OCI-LY3 (cell line): Measurements from ENCODE around the gene ZNF496.

Source experiments
- H2AFZ ChIP-seq: fragments of 200-600, 300-600 bp; shearing (Covaris generic); 2 replicates; pipeline ENCODE4 v1.6.0; 2014; ENCODE audit warnings: antibody characterized with exemption, low read depth, low read length
- H3K27ac ChIP-seq: fragments of 200-600, 300-600 bp; sonication (generic); 2 replicates; pipeline ENCODE4 v1.5.1; 2014; ENCODE audit warnings: mild to moderate bottlenecking, low read length, moderate library complexity, mixed read lengths
- H3K27me3 ChIP-seq: fragments of 200-600, 300-600 bp; sonication (generic); 2 replicates; pipeline ENCODE4 v1.6.1; 2014; ENCODE audit warnings: low read depth, low read length, mixed read lengths
- H3K36me3 ChIP-seq: fragments of 200-600, 300-600 bp; sonication (generic); replicated peaks from 2 replicates; pipeline ENCODE3; 2014; ENCODE audit warnings: low read depth, low read length, mixed read lengths
- H3K4me1 ChIP-seq: fragments of 300-600, 200-600 bp; sonication (generic); 2 replicates; pipeline ENCODE4 v1.6.1; 2014; ENCODE audit warnings: low read length, mixed read lengths
- H3K4me2 ChIP-seq: fragments of 200-600, 300-600 bp; sonication (generic); 2 replicates; pipeline ENCODE4 v1.6.1; 2014; ENCODE audit warnings: low read length, mixed read lengths
- H3K4me3 ChIP-seq: fragments of 300-600, 200-600 bp; sonication (generic); 2 replicates; pipeline ENCODE4 v1.5.1; 2014; ENCODE audit warnings: antibody characterized with exemption, mild to moderate bottlenecking, low read length, moderate library complexity
- H3K79me2 ChIP-seq: fragments of 300-600, 200-600 bp; shearing (Covaris generic); 2 replicates; pipeline ENCODE4 v1.6.1; 2014; ENCODE audit warnings: mild to moderate bottlenecking, low read length, mixed read lengths
- H3K9ac ChIP-seq: fragments of 300-600, 200-600 bp; shearing (Covaris generic); 2 replicates; pipeline ENCODE4 v1.6.0; 2014; ENCODE audit warnings: mild to moderate bottlenecking, low read length, moderate library complexity
- H3K9me3 ChIP-seq: fragments of 200-600, 300-600 bp; shearing (Covaris generic); 2 replicates; pipeline ENCODE4 v1.6.1; 2014; ENCODE audit warnings: low read length, mixed read lengths; ENCODE audit not compliant: insufficient read depth
- H4K20me1 ChIP-seq: fragments of 200-600, 300-600 bp; sonication (generic); 2 replicates; pipeline ENCODE4 v1.6.1; 2016; ENCODE audit warnings: low read length, mixed read lengths; ENCODE audit not compliant: insufficient read depth
- EZH2phosphoT487 ChIP-seq: fragments of 200-600 bp; shearing (Covaris generic); IDR thresholded peaks from 2 replicates; pipeline ENCODE4 v1.6.1; 2018; ENCODE audit warnings: antibody characterized with exemption, mixed run types, low read depth
- TF ChIP-seq, protein P1 (sequence below): fragments of 200-600, 300-600 bp; sonication (generic); IDR thresholded peaks from 2 replicates; pipeline ENCODE4 v1.5.1; 2014; ENCODE audit warnings: antibody characterized with exemption, low read length, low read depth

The ZNF496 gene

DNA sequence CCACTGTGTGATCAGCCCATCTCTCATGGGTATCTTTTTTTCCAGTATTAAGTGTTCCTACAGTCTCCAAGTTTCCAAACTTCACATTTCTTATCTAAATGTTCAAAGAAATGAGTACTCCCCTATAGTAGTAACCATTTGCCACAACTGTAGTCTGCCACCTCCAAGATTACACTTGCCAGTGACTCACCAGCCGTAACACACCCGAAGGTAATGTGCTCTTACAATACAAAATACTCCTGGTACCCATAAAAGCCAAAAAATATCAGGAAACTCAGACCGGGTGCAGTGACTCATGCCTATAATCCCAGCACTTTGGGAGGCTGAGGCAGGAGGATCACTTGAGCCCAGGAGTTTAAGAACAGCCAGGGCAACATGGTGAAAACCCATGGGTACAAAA is 20.5 kb upstream of the ZNF496 start:
- no peaks in the 10 kb centered on the region for H3K79me2 ChIP-seq
- no peaks in the 10 kb centered on the region for H4K20me1 ChIP-seq
- H3K4me3 ChIP-seq, result no peak overlapping the region
- no peak for TF ChIP-seq EZH2phosphoT487
- TF ChIP-seq, protein P1, sequence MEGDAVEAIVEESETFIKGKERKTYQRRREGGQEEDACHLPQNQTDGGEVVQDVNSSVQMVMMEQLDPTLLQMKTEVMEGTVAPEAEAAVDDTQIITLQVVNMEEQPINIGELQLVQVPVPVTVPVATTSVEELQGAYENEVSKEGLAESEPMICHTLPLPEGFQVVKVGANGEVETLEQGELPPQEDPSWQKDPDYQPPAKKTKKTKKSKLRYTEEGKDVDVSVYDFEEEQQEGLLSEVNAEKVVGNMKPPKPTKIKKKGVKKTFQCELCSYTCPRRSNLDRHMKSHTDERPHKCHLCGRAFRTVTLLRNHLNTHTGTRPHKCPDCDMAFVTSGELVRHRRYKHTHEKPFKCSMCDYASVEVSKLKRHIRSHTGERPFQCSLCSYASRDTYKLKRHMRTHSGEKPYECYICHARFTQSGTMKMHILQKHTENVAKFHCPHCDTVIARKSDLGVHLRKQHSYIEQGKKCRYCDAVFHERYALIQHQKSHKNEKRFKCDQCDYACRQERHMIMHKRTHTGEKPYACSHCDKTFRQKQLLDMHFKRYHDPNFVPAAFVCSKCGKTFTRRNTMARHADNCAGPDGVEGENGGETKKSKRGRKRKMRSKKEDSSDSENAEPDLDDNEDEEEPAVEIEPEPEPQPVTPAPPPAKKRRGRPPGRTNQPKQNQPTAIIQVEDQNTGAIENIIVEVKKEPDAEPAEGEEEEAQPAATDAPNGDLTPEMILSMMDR, result no peak
- no peak overlapping the region for H3K9ac ChIP-seq
- no peak overlapping the region for H3K27ac ChIP-seq
- no peaks in the 10 kb centered on the region for H3K9me3 ChIP-seq
- H3K4me1 ChIP-seq, result peaks cover 6% of the 10 kb centered on the region
- peaks cover 3% of the 10 kb centered on the region for H3K36me3 ChIP-seq
- H3K27me3 ChIP-seq, result peaks cover 5% of the 10 kb centered on the region; the same call in 1 of the 2 replicates
- H2AFZ ChIP-seq, result no peak overlapping the region
- no peak overlapping the region for H3K4me2 ChIP-seq

DNA sequence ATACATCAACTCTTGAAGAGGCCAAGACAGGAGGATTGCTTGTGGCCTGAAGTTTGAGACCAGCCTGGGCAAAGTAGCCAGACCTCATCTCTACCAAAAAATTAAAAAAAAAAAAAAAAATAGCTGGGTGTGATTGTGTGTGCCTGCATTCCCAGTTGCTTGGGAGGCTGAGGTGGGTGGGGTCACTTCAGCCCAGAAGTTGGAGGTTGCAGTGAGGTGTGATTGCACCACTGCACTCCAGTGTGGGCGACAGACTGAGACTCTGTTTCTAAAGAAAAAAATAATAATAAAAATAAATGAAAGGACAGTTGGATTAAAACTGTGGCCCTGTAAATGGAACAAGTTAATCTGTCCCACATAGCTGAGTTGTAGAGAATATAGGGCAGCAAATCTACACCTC is 18.9 kb upstream of the ZNF496 start:
- Histone ChIP-seq H2AFZ (no peak overlapping the region), H4K20me1 (no peaks in the 10 kb centered on the region), H3K9me3 (no peaks in the 10 kb centered on the region), H3K36me3 (peaks cover 3% of the 10 kb centered on the region), H3K4me3 (no peak overlapping the region), H3K79me2 (no peaks in the 10 kb centered on the region), H3K27me3 (no peaks in the 10 kb centered on the region), H3K4me2 (no peak overlapping the region), H3K9ac (no peak overlapping the region), H3K4me1 (no peaks in the 10 kb centered on the region), H3K27ac (no peak overlapping the region)
- TF ChIP-seq, protein P1, result no peak
- TF ChIP-seq EZH2phosphoT487, result no peak

DNA sequence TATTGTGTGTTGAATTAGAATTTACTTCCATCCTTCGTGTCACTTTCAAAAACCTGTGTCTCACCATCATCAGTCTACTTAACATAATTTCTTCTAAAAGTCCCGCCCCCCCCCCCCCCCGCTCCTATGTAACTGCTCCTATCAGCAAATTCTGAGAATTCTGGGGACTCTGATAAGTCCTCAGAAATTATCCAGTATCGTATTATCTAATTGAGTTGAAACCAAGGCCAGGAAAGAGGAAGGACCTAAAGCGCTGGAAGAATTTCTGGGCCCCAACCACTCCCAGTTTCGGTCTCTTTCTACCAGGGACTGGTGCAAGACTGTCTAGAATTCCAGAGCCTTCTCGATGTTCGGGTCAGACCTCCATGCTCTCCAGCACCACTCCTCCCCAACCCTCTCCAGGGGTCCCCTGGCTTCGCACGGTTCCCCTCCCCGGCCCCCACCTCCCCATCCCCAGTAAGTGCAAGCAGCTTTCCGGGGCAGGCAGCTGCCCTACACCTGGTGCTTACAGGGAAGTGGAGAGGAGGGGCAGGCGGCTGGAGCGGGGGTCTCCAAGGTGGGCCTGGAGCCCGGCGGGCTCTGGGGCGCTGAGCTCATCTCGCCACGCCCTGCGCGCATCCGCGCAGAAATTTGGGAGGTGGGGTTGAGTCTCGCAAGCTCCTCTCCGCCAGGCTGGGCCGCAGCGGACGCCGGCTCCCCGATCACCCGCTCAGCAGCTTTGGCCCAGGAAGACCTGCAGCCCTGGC is 16.0 kb upstream of the ZNF496 start:
- Histone ChIP-seq H2AFZ (no peak overlapping the region), H3K9ac (no peak overlapping the region), H3K4me1 (peaks cover 10% of the 10 kb centered on the region), H4K20me1 (no peaks in the 10 kb centered on the region), H3K9me3 (no peaks in the 10 kb centered on the region), H3K36me3 (peaks cover 3% of the 10 kb centered on the region), H3K79me2 (no peaks in the 10 kb centered on the region), H3K27me3 (no peaks in the 10 kb centered on the region), H3K4me3 (no peak overlapping the region), H3K27ac (no peak overlapping the region), H3K4me2 (no peak overlapping the region)
- no peak for TF ChIP-seq EZH2phosphoT487
- TF ChIP-seq, protein P1, result no peak

DNA sequence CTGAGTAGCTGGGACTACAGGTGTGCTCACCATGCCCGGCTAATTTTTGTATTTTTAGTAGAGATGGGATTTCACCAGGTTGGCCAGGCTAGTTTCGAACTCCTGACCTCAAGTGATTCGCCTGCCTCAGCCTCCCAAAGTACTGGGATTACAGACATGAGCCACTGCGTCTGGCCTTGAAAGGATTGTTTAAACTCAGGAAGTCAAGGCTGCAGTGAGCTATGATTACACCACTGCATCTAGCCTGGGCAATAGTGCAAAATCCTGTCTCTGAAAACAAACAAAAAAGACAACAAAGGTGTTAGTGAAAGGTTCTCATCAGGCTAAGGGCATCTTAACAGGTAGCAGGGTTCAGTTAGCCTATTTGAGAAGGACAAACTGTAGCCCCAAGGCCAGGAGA is 14.2 kb upstream of the ZNF496 start:
- no peaks in the 10 kb centered on the region for H3K79me2 ChIP-seq
- TF ChIP-seq EZH2phosphoT487, result no peak
- TF ChIP-seq, protein P1, result no peak
- H3K27me3 ChIP-seq, result no peaks in the 10 kb centered on the region
- no peak overlapping the region for H3K4me2 ChIP-seq
- H3K9me3 ChIP-seq, result no peaks in the 10 kb centered on the region
- H3K4me1 ChIP-seq, result peaks cover 13% of the 10 kb centered on the region
- peaks cover 11% of the 10 kb centered on the region for H3K36me3 ChIP-seq
- H2AFZ ChIP-seq, result no peak overlapping the region
- H3K4me3 ChIP-seq, result no peak overlapping the region
- H3K27ac ChIP-seq, result no peak overlapping the region
- H3K9ac ChIP-seq, result no peak overlapping the region
- H4K20me1 ChIP-seq, result no peaks in the 10 kb centered on the region
